Activated CD4-positive, alpha-beta T cell treated with anti-CD3 and anti-CD28 coated beads for 48 hours (primary cell): ENCODE measurements around the gene RELL1.

ENCODE experiments used
- DNase-seq: peaks from one replicate; pipeline ENCODE4 v3.0.0-alpha.2; 2020

The RELL1 gene

GRCh38 chr4:37631551-37631950 is 54.6 kb downstream of the RELL1 start:
- no peak for DNase-seq

GRCh38 chr4:37629713-37630112 is 56.5 kb downstream of the RELL1 start:
- no peak for DNase-seq

- no peak for DNase-seq
Observed at GRCh38 chr4:37628977-37629609, 57.1 kb downstream of the RELL1 start.

- DNase-seq = no peak
Observed at GRCh38 chr4:37627263-37627662, 58.9 kb downstream of the RELL1 start.

- no peak for DNase-seq
Observed at GRCh38 chr4:37625499-37625898, 60.7 kb downstream of the RELL1 start.

- no peak for DNase-seq
Observed at GRCh38 chr4:37623940-37624339, 62.2 kb downstream of the RELL1 start.

- DNase-seq = no peak
Observed at GRCh38 chr4:37623125-37623524, 63.1 kb downstream of the RELL1 start.

GRCh38 chr4:37620176-37620575 is 66.0 kb downstream of the RELL1 start:
- DNase-seq = no peak

GRCh38 chr4:37615720-37616063 is 70.5 kb downstream of the RELL1 start:
- no peak for DNase-seq

GRCh38 chr4:37615059-37615719 is 71.0 kb downstream of the RELL1 start:
- no peak for DNase-seq

GRCh38 chr4:37612811-37613210 is 73.4 kb downstream of the RELL1 start:
- DNase-seq = no peak

GRCh38 chr4:37609626-37610025 is 76.5 kb downstream of the RELL1 start:
- DNase-seq = no peak

- DNase-seq = no peak
Observed at GRCh38 chr4:37607018-37607417, 79.2 kb downstream of the RELL1 start.

GRCh38 chr4:37605843-37606565 is 80.2 kb downstream of the RELL1 start:
- DNase-seq = no peak

- no peak for DNase-seq
Observed at GRCh38 chr4:37604461-37604860, 81.7 kb downstream of the RELL1 start.

GRCh38 chr4:37603711-37604110 is 82.5 kb downstream of the RELL1 start:
- DNase-seq = no peak

- DNase-seq = peak; percentile 85
Observed at GRCh38 chr4:37603070-37603468, 83.1 kb downstream of the RELL1 start.

GRCh38 chr4:37602454-37603069 is 83.6 kb downstream of the RELL1 start:
- no peak for DNase-seq

- DNase-seq = no peak
Observed at GRCh38 chr4:37601531-37601930, 84.6 kb downstream of the RELL1 start.

GRCh38 chr4:37599092-37599790 is 86.9 kb downstream of the RELL1 start:
- no peak for DNase-seq

- DNase-seq = no peak
Observed at GRCh38 chr4:37597034-37597433, 89.1 kb downstream of the RELL1 start.

- no peak for DNase-seq
Observed at GRCh38 chr4:37595875-37596680, 90.1 kb downstream of the RELL1 start.
